K562 (cell line): ENCODE results near the gene SCAPER. TPM values are rescaled to one million over a fixed set of nuclear protein-coding genes. Genes with fewer than 3 reads are reported as not detected.
A peak's percentile ranks its signal among the peaks of the same experiment; 100 is the strongest.

Experiments
- ATAC-seq: fragments of 200-7000 bp; cut with Tn5 transposase; 3 replicates; pipeline ENCODE4 v1.9.1; 2020; ENCODE audit warnings: moderate library complexity
- BruUV-seq: library from RNA; stranded (reverse); fragments of 400-500 nt; replicated peaks from 2 replicates; lab custom pipeline; 2021; lab: Mats Ljungman, UMichigan
- CTCF ChIA-PET: fragments of 300-600 bp; formaldehyde crosslinking; extraction: SDS; loops from one replicate; lab custom pipeline; 2021; ENCODE audit warnings: low intra/inter-chr PET ratio; lab: Yijun Ruan, JAX
- POLR2A ChIA-PET: fragments of 300-600, 350-650 bp; sonication (Branson Sonifier 250); formaldehyde crosslinking; extraction: SDS; loops from one replicate; lab custom pipeline; 2021; ENCODE audit warnings: antibody characterized with exemption, inconsistent platforms; lab: Yijun Ruan, JAX
- DNase-seq, 4 experiments: peaks; one replicate each; pipeline versions ENCODE4 v3.0.0 to v3.0.0-alpha.2; 2011 to 2018; ENCODE audit warnings: low spot score in 3 of 4, mixed read lengths in 3 of 4; ENCODE audit errors: extremely low read depth in 1 of 4
- FAIRE-seq: peaks from 2 replicates; lab custom pipeline; 2011; peaks lifted over from hg19 to GRCh38; lab: Jason Lieb, UNC
- H2AFZ ChIP-seq: 2 replicates; pipeline ENCODE4 v1.6.0; 2011; ENCODE audit warnings: low read depth, low read length, control low read depth, inconsistent platforms
- H3K27ac ChIP-seq: fragments of 200-600 bp; 3 replicates; pipeline ENCODE4 v1.8.0; 2011; ENCODE audit warnings: low read depth, mild to moderate bottlenecking, control low read depth, inconsistent platforms, low read length, moderate library complexity, mixed read lengths; ENCODE audit errors: extremely low read depth
- H3K27me3 ChIP-seq, 2 experiments: fragments of 300-600 bp in 1 of 2; 2 replicates in 1 of 2; 3 replicates in 1 of 2; pipeline versions ENCODE4 v1.6.0 to v1.8.0; 2011; ENCODE audit warnings: inconsistent platforms in 2 of 2, low read length in 2 of 2, mild to moderate bottlenecking in 1 of 2, mixed read lengths in 1 of 2, moderate library complexity in 1 of 2; ENCODE audit not compliant: control insufficient read depth in 2 of 2, insufficient read depth in 2 of 2
- H3K36me3 ChIP-seq: fragments of 300-600 bp; 3 replicates; pipeline ENCODE4 v1.8.0; 2011; ENCODE audit warnings: mild to moderate bottlenecking, low read length, inconsistent platforms; ENCODE audit not compliant: control insufficient read depth, insufficient read depth
- H3K4me1 ChIP-seq, 2 experiments: fragments of 200-600 bp in 1 of 2; replicated peaks in 1 of 2; 2 replicates in 1 of 2; 3 replicates in 1 of 2; pipeline versions ENCODE4 v1.5.1 to v1.8.0; 2011; ENCODE audit warnings: inconsistent platforms in 2 of 2, low read length in 2 of 2, mild to moderate bottlenecking in 1 of 2, mixed read lengths in 1 of 2, moderate library complexity in 1 of 2; ENCODE audit not compliant: control insufficient read depth in 2 of 2, insufficient read depth in 2 of 2
- H3K4me2 ChIP-seq: 2 replicates; pipeline ENCODE4 v1.6.1; 2011; ENCODE audit warnings: low read length, control low read depth, inconsistent platforms, mixed read lengths; ENCODE audit not compliant: insufficient read depth
- H3K4me3 ChIP-seq: fragments of 200-600 bp; sonication (generic), shearing (Covaris generic); 2 replicates; pipeline ENCODE4 v1.5.1; 2016; ENCODE audit warnings: control low read depth, inconsistent platforms
- H3K79me2 ChIP-seq: fragments of 200-600 bp; 3 replicates; pipeline ENCODE4 v1.8.0; 2011; ENCODE audit warnings: low read length, inconsistent platforms; ENCODE audit not compliant: control insufficient read depth, insufficient read depth
- H3K9ac ChIP-seq, 2 experiments: 2 replicates each; pipeline versions ENCODE4 v1.6.0 to v1.6.1; 2011; ENCODE audit warnings: low read depth in 2 of 2, low read length in 2 of 2, control low read depth in 1 of 2, inconsistent platforms in 1 of 2, mild to moderate bottlenecking in 1 of 2, mixed read lengths in 1 of 2; ENCODE audit not compliant: insufficient read depth in 1 of 2
- H3K9me1 ChIP-seq: one replicate; pipeline ENCODE4 v1.6.0; 2011; ENCODE audit warnings: inconsistent platforms, mild to moderate bottlenecking, low read length, moderate library complexity; ENCODE audit not compliant: control insufficient read depth, insufficient read depth
- H3K9me3 ChIP-seq: replicated peaks from 2 replicates; pipeline ENCODE4 v1.5.1; 2011; ENCODE audit warnings: low read depth, low read length, inconsistent platforms; ENCODE audit not compliant: control insufficient read depth, insufficient read depth
- H4K20me1 ChIP-seq: replicated peaks from 2 replicates; pipeline ENCODE4 v1.6.1; 2011; ENCODE audit warnings: low read length, inconsistent platforms, mixed read lengths; ENCODE audit not compliant: control insufficient read depth, insufficient read depth
- ADNP ChIP-seq: fragments of 200-800 bp; sonication (Bioruptor generic); IDR thresholded peaks from 2 replicates; pipeline ENCODE4 v1.6.1; 2016; ENCODE audit warnings: missing genetic modification characterization, missing compliant biosample characterization
- CBX3 ChIP-seq, 2 experiments: IDR thresholded peaks; 1 replicate in 1 of 2; 2 replicates in 1 of 2; pipeline ENCODE4 v1.6.1; 2012; ENCODE audit warnings: inconsistent platforms in 2 of 2, low read length in 2 of 2, borderline replicate concordance in 1 of 2, control low read depth in 1 of 2
- HDAC6 ChIP-seq: IDR thresholded peaks from 2 replicates; pipeline ENCODE4 v1.6.1; 2012; ENCODE audit warnings: low read depth, mild to moderate bottlenecking, control low read depth, inconsistent platforms, low read length, moderate library complexity
- MCM3 ChIP-seq: fragments of 450-650 bp; IDR thresholded peaks from 2 replicates; pipeline ENCODE4 v1.6.1; 2016
- MYNN ChIP-seq, 2 experiments: sonication (generic); formaldehyde crosslinking in 1 of 2; IDR thresholded peaks; 2 replicates each; pipeline versions ENCODE4 v1.5.0 to v1.6.1; 2016 to 2020; ENCODE audit warnings: antibody characterized with exemption in 1 of 2, missing genetic modification reagents in 1 of 2
- NR2C1 ChIP-seq, 2 experiments: fragments of 450-650 bp; IDR thresholded peaks; 2 replicates each; pipeline ENCODE4 v1.6.1; 2017; ENCODE audit warnings: mild to moderate bottlenecking in 2 of 2, antibody characterized with exemption in 1 of 2, inconsistent platforms in 1 of 2, missing compliant biosample characterization in 1 of 2, missing genetic modification characterization in 1 of 2
- SMARCA5 ChIP-seq: fragments of 450-650 bp; IDR thresholded peaks from 2 replicates; pipeline ENCODE4 v1.6.1; 2016
- TAF9B ChIP-seq: fragments of 450-650 bp; IDR thresholded peaks from 2 replicates; pipeline ENCODE4 v1.6.1; 2018; ENCODE audit warnings: mild to moderate bottlenecking; ENCODE audit not compliant: partially characterized antibody
- THRAP3 ChIP-seq: fragments of 450-650 bp; IDR thresholded peaks from 2 replicates; pipeline ENCODE4 v1.6.1; 2016; ENCODE audit warnings: mild to moderate bottlenecking, inconsistent platforms, borderline replicate concordance
- ZNF165 ChIP-seq: fragments of 250-450 bp; sonication (Bioruptor Pico); IDR thresholded peaks from 2 replicates; pipeline ENCODE4 v1.4.0; 2020; ENCODE audit warnings: borderline replicate concordance
- ZNF408 ChIP-seq: fragments of 250-450 bp; sonication (Bioruptor Pico); IDR thresholded peaks from 2 replicates; pipeline ENCODE4 v1.4.0; 2020; ENCODE audit warnings: low read depth, mild to moderate bottlenecking, moderate library complexity
- ZSCAN32 ChIP-seq: fragments of 450-650 bp; formaldehyde crosslinking; IDR thresholded peaks from 2 replicates; pipeline ENCODE4 v1.4.0; 2020; ENCODE audit warnings: mild to moderate bottlenecking, moderate library complexity
- WGBS: fragments of 100-300 bp; shearing (Covaris generic); methylation state at CpG from one replicate; pipeline ENCODE4 v1.1.6; 2016; ENCODE audit warnings: low coverage, mixed read lengths; ENCODE audit not compliant: insufficient coverage; ENCODE audit errors: missing lambda C conversion rate; 5-methylcytosine and 5-hydroxymethylcytosine counted together
- in situ Hi-C: fragments of 300-500 bp; cut with MboI; formaldehyde crosslinking; loops from 4 replicates; pipeline ENCODE4 v1.15.0; 2018; ENCODE audit warnings: inconsistent platforms, mixed read lengths
- intact Hi-C: fragments of 100-400 bp; cut with micrococcal nuclease; formaldehyde crosslinking; loops from 2 replicates; pipeline ENCODE4 v1.14.2; 2022
- polyA plus RNA-seq, 8 experiments: library from polyadenylated mRNA; depleted of rRNA in 4 of 8; stranded (reverse) in 5 of 8; unstranded in 3 of 8; fragments of >200 nt; fragmentation: Nextera tagmentation in 2 of 8; fragmentation: Illumina TruSeq in 1 of 8; extraction: Ambion mirVana in 2 of 8; extraction: Trizol in 1 of 8; gene quantifications; 2 replicates each; pipeline versions ENCODE4 v1.2.1 to v1.2.3, GENCODE V29; 2011 to 2014; ENCODE audit warnings: inconsistent platforms in 1 of 8, missing spikeins in 1 of 8
- total RNA-seq, 7 experiments: library from RNA; depleted of rRNA in 6 of 7; stranded (reverse); fragments of >200 nt in 6 of 7; fragmentation: Illumina TruSeq in 2 of 7; extraction: Trizol in 2 of 7; gene quantifications; 2 replicates each; pipeline versions ENCODE4 v1.2.1 to v1.2.3, GENCODE V29; 2011 to 2021; ENCODE audit warnings: low replicate concordance in 1 of 7
- TF ChIP-seq, protein P1 (sequence below): fragments of 250-450 bp; sonication (Bioruptor Pico); IDR thresholded peaks from 2 replicates; pipeline ENCODE4 v1.8.0; 2021; ENCODE audit warnings: mild to moderate bottlenecking, moderate library complexity
- TF ChIP-seq, protein P2 (sequence below): fragments of 450-650 bp; IDR thresholded peaks from 2 replicates; pipeline ENCODE4 v1.6.1; 2016

The SCAPER gene
- total and polyA plus RNA-seq, 9 of the 15 experiments (the other 6 are each of a cell fraction or from before 2014, with no cell fraction given), result 1.3 to 5.7 (median 3.2) TPM

DNA sequence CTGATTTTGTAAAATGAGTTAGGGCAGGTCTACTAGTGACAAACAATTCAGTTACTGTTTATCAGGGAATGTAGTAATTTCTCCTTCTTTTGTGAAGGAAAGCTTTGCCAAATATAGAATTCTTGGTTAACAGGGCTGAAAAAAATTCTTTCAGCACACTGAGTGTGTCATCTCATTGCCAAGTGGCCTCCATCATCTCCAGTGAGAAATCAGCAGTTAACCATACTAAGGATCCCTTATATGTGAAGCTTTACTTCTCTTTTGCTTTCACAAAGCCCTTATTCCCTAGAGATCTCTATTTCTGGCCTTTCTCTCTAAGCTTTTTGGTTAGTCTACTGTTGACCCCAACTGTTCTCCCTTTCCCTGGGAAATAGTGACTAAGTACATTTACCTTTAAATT, 269.1 kb downstream of the SCAPER start:
- ChIA-PET CTCF (no interaction called here), POLR2A (no interaction called here)
- H3K9me1 ChIP-seq, result no peaks in the 10 kb centered on the region
- in situ Hi-C loops, result no loop called here
- no peak for FAIRE-seq
- no peaks in the 10 kb centered on the region for H3K9me3 ChIP-seq
- H2AFZ ChIP-seq, result no peak overlapping the region
- no peaks in the 10 kb centered on the region for H3K36me3 ChIP-seq
- no peak overlapping the region for H3K4me3 ChIP-seq
- no peaks in the 10 kb centered on the region for H3K4me1 ChIP-seq
- H4K20me1 ChIP-seq, result no peaks in the 10 kb centered on the region
- no peak for DNase-seq
- no peak overlapping the region for H3K27ac ChIP-seq
- H3K27me3 ChIP-seq, result no peaks in the 10 kb centered on the region
- no TSS peak for BruUV-seq
- TF ChIP-seq MYNN (IDR thresholded peaks at IDR 0.05) (no peak), MYNN (CRISPR knock-in tag; IDR thresholded peaks at IDR 0.05) (no peak), CBX3 (IDR thresholded peaks at IDR 0.05; ENCODE audit: borderline replicate concordance in 1 of 2, low read length in 2 of 2) (0 out of 3 replicates have a peak, but pooled peaks of 1 of the 2 experiments have one; percentile 36), TAF9B (no peak), NR2C1 (IDR thresholded peaks at IDR 0.05) (no peak), NR2C1 (tag; IDR thresholded peaks at IDR 0.05) (no peak)
- no peak for ATAC-seq
- H3K9ac ChIP-seq, result no peak overlapping the region
- no peak overlapping the region for H3K4me2 ChIP-seq
- no peaks in the 10 kb centered on the region for H3K79me2 ChIP-seq
- intact Hi-C loops, result no loop called here

DNA sequence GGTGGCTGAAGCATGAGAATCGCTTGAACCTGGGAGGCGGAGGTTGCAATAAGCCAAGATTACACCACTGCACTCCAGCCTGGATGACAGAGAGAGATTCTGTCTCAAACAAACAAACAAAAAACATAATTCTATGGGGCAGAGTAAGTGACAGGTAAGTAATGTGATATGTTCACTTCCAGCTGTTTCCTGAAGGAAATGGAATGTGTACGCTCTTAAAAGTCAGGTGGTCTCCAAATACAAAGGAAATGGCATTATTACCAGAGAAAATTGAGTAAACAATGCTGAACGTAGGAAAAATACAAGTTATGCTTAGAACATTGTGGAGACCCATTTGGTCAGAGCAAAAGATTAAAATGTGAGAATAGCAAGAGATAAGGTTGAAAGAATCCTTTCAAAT, 278.5 kb downstream of the SCAPER start:
- no peaks in the 10 kb centered on the region for H3K79me2 ChIP-seq
- H2AFZ ChIP-seq, result no peak overlapping the region
- ChIA-PET POLR2A (no interaction called here), CTCF (no interaction called here)
- no peak overlapping the region for H3K4me3 ChIP-seq
- H3K27ac ChIP-seq, result no peak overlapping the region
- no peak overlapping the region for H3K9ac ChIP-seq
- H3K9me3 ChIP-seq, result no peaks in the 10 kb centered on the region
- no peak overlapping the region for H3K4me2 ChIP-seq
- no peaks in the 10 kb centered on the region for H3K9me1 ChIP-seq
- H4K20me1 ChIP-seq, result no peaks in the 10 kb centered on the region
- no TSS peak for BruUV-seq
- WGBS, result 6% methylated on average over 4 of the region's 4 CpGs
- FAIRE-seq (no peak), ATAC-seq (no peak), DNase-seq (no peak)
- no peaks in the 10 kb centered on the region for H3K27me3 ChIP-seq
- intact Hi-C loops, result no loop called here
- H3K4me1 ChIP-seq, result no peaks in the 10 kb centered on the region
- H3K36me3 ChIP-seq, result no peaks in the 10 kb centered on the region
- in situ Hi-C loops, result no loop called here
- TF ChIP-seq ADNP (tag) (no peak), ZNF408 (CRISPR knock-in tag) (no peak), ZNF165 (no peak), MCM3 (no peak), ZSCAN32 (CRISPR knock-in tag) (no peak), SMARCA5 (no peak), HDAC6 (no peak), THRAP3 (no peak)
- TF ChIP-seq, protein P1, sequence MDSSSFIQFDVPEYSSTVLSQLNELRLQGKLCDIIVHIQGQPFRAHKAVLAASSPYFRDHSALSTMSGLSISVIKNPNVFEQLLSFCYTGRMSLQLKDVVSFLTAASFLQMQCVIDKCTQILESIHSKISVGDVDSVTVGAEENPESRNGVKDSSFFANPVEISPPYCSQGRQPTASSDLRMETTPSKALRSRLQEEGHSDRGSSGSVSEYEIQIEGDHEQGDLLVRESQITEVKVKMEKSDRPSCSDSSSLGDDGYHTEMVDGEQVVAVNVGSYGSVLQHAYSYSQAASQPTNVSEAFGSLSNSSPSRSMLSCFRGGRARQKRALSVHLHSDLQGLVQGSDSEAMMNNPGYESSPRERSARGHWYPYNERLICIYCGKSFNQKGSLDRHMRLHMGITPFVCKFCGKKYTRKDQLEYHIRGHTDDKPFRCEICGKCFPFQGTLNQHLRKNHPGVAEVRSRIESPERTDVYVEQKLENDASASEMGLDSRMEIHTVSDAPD, result no peak
- TF ChIP-seq, protein P2, sequence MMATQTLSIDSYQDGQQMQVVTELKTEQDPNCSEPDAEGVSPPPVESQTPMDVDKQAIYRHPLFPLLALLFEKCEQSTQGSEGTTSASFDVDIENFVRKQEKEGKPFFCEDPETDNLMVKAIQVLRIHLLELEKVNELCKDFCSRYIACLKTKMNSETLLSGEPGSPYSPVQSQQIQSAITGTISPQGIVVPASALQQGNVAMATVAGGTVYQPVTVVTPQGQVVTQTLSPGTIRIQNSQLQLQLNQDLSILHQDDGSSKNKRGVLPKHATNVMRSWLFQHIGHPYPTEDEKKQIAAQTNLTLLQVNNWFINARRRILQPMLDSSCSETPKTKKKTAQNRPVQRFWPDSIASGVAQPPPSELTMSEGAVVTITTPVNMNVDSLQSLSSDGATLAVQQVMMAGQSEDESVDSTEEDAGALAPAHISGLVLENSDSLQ, result no peak
